Suprapubic skin (tissue), 4 donors: Measurements from ENCODE around the gene NR3C1. TPM values are rescaled to one million over a fixed set of nuclear protein-coding genes. Genes with fewer than 3 reads are reported as not detected.
A peak's percentile ranks its signal among the peaks of the same experiment; 100 is the strongest.

Experiments used
- DNase-seq, 2 donors: peaks; one replicate each; pipeline ENCODE4 v3.0.0-alpha.2; 2019; ENCODE audit warnings: low spot score in 2 of 2
- H3K27ac ChIP-seq: fragments of 200-600 bp; sonication (generic); one replicate; pipeline ENCODE4 v1.5.1; 2019
- H3K27me3 ChIP-seq: fragments of 200-600 bp; sonication (generic); one replicate; pipeline ENCODE4 v1.5.1; 2019
- H3K36me3 ChIP-seq: fragments of 200-600 bp; sonication (generic); one replicate; pipeline ENCODE4 v1.5.1; 2019
- H3K4me1 ChIP-seq: fragments of 200-600 bp; sonication (generic); one replicate; pipeline ENCODE4 v1.5.1; 2019
- H3K4me3 ChIP-seq: fragments of 200-600 bp; sonication (generic); one replicate; pipeline ENCODE4 v1.5.1; 2019; ENCODE audit warnings: mild to moderate bottlenecking
- H3K9me3 ChIP-seq: fragments of 200-600 bp; sonication (generic); one replicate; pipeline ENCODE4 v1.5.1; 2019
- EP300 ChIP-seq: sonication (generic); formaldehyde crosslinking; IDR thresholded peaks from one replicate; pipeline ENCODE4 v1.6.1; 2017; ENCODE audit warnings: antibody characterized with exemption
- POLR2A ChIP-seq, 2 donors: fragments of 450-650 bp; IDR thresholded peaks; one replicate each; pipeline ENCODE4 v1.6.1; 2017; ENCODE audit warnings: antibody characterized with exemption in 2 of 2, mild to moderate bottlenecking in 2 of 2, moderate library complexity in 2 of 2
- POLR2AphosphoS5 ChIP-seq, 3 donors: sonication (generic); formaldehyde crosslinking; IDR thresholded peaks; one replicate each; pipeline ENCODE4 v1.6.1; 2017; ENCODE audit warnings: antibody characterized with exemption in 3 of 3
- WGBS: methylation state at CpG from one replicate; pipeline ENCODE4 v1.1.5; 2018; 5-methylcytosine and 5-hydroxymethylcytosine counted together
- total RNA-seq, 4 donors: library from RNA; depleted of rRNA; stranded (reverse); fragments of >200 nt; gene quantifications; one replicate each; pipeline ENCODE4 v1.1.0, GENCODE V29; 2016
- TF ChIP-seq, protein P1 (sequence below), 2 donors: fragments of 200-600 bp in 1 of 2; fragments of 450-650 bp in 1 of 2; sonication (generic) in 1 of 2; IDR thresholded peaks; one replicate each; pipeline ENCODE4 v1.5.1; 2016 to 2019; ENCODE audit warnings: antibody characterized with exemption in 2 of 2, mild to moderate bottlenecking in 1 of 2, moderate library complexity in 1 of 2

The NR3C1 gene
- total RNA-seq, 4 donors from 2014 or later: 50.4 to 68.8 (median 56.5) TPM

DNA sequence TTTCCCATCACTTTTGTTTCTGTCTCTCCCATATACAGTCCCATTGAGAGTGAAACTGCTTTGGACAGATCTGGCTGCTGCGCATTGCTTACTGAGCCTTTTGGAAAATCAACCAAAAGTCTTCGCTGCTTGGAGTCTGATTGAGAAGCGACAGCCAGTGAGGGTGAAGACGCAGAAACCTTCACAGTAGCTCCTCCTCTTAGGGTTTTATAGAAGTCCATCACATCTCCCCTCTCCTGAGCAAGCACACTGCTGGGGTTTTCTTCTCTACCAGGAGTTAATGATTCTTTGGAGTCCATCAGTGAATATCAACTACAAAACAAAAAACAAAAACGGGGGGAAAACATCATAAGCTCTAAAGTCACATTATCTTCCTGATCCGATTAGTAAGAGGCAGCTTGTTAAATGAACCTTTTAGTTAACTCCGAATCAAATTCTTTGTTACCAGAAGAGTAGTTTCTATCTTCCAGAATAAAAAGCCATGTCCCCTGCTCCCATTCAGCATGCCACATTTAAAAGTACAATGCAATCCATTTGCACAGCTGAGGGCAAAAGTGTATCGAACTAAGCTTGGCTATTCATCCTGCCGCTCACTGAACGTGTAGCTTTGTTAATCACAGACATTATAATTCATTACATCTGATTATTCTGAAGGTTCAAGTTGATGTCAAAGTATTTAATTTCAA is 2.8 kb downstream of the NR3C1 start:
- peak overlapping the region; percentile 95 for H3K4me3 ChIP-seq
- WGBS: 22% methylated on average over 10 of the region's 10 CpGs
- no peaks in the 10 kb centered on the region for H3K27me3 ChIP-seq
- TF ChIP-seq EP300 (no peak), POLR2A (IDR thresholded peaks at IDR 0.05) (peak in 1 of 2 donors; percentile 14)
- DNase-seq: no peak
- H3K4me1 ChIP-seq: peaks cover 61% of the 10 kb centered on the region
- peak overlapping the region; percentile 98 for H3K27ac ChIP-seq
- H3K9me3 ChIP-seq: no peaks in the 10 kb centered on the region
- no peaks in the 10 kb centered on the region for H3K36me3 ChIP-seq

DNA sequence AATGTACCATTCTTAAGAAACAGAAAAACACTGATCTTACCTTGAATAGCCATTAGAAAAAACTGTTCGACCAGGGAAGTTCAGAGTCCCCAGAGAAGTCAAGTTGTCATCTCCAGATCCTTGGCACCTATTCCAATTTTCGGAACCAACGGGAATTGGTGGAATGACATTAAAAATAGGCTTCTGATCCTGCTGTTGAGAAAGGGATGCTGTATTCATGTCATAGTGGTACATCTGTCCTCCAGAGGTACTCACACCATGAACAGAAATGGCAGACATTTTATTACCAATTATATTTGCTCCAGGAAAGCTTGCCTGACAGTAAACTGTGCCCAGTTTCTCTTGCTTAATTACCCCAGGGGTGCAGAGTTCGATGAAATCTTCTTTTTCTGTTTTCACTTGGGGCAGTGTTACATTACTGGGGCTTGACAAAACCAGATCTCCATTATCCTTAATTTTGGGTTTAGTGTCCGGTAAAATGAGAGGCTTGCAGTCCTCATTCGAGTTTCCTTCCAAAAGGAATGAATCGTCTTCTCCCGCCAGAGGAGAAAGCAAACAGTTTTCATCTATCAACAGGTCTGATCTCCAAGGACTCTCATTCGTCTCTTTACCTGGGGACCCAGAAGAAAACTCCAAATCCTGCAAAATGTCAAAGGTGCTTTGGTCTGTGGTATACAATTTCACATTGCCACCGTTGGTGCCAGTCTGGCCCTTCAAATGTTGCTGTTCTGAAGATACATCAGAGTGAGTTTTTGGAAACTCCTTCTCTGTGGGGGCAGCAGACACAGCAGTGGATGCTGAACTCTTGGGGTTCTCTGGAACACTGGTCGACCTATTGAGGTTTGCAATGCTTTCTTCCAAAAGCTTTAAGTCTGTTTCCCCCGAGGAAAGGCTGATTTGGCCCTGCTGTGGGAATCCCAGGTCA is 3.6 kb downstream of the NR3C1 start:
- no peaks in the 10 kb centered on the region for H3K27me3 ChIP-seq
- peaks cover 67% of the 10 kb centered on the region for H3K4me1 ChIP-seq
- TF ChIP-seq EP300 (no peak), POLR2AphosphoS5 (IDR thresholded peaks at IDR 0.05) (no peak), POLR2A (IDR thresholded peaks at IDR 0.05) (no peak)
- TF ChIP-seq, protein P1, sequence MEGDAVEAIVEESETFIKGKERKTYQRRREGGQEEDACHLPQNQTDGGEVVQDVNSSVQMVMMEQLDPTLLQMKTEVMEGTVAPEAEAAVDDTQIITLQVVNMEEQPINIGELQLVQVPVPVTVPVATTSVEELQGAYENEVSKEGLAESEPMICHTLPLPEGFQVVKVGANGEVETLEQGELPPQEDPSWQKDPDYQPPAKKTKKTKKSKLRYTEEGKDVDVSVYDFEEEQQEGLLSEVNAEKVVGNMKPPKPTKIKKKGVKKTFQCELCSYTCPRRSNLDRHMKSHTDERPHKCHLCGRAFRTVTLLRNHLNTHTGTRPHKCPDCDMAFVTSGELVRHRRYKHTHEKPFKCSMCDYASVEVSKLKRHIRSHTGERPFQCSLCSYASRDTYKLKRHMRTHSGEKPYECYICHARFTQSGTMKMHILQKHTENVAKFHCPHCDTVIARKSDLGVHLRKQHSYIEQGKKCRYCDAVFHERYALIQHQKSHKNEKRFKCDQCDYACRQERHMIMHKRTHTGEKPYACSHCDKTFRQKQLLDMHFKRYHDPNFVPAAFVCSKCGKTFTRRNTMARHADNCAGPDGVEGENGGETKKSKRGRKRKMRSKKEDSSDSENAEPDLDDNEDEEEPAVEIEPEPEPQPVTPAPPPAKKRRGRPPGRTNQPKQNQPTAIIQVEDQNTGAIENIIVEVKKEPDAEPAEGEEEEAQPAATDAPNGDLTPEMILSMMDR (IDR thresholded peaks at IDR 0.05): no peak
- peak overlapping the region; percentile 95 for H3K4me3 ChIP-seq
- peak overlapping the region; percentile 98 for H3K27ac ChIP-seq
- H3K36me3 ChIP-seq: no peaks in the 10 kb centered on the region
- no peak for DNase-seq
- H3K9me3 ChIP-seq: no peaks in the 10 kb centered on the region
- 16% methylated on average over 12 of the region's 12 CpGs for WGBS

DNA sequence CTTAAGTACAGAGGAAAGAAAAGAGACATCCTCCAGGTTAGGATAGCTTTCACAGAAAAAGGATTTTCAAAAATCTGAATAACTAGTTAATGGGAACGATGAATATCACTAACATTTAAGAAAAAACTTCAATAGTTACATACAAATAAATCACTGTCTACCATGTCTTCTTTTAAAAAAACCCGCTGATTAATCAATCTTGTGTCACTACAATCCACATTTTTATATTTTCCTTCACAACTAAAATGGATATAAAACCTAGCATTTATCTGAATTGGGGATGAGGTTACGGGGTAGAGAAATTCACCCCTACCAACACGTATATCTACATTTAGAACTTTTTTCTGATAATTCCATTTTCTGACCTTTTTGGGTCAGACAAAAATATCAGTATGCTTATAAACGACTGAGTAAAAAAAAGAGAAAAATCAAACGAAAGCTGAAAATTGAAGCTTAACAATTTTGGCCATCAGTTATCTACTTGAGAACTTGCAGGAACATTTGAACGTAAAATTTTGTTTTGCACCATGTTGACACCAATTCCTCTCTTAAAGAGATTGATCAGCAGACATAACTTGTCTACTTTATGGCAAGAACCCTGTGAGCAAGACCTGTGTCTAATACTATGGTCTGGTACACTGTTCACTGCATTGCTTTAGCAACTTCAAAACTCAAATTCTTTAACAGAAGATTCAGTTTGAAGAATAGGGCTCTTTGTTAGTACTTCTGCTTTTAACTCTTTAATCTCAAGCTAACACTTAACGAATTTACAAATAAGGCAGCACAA is 4.8 kb downstream of the NR3C1 start:
- no peaks in the 10 kb centered on the region for H3K36me3 ChIP-seq
- H3K4me1 ChIP-seq: peaks cover 74% of the 10 kb centered on the region
- TF ChIP-seq EP300: no peak
- 22% methylated on average over 8 of the region's 8 CpGs for WGBS
- no peaks in the 10 kb centered on the region for H3K27me3 ChIP-seq
- no peak for DNase-seq
- no peaks in the 10 kb centered on the region for H3K9me3 ChIP-seq
- peak overlapping the region; percentile 3 for H3K27ac ChIP-seq
- peak overlapping the region; percentile 95 for H3K4me3 ChIP-seq

DNA sequence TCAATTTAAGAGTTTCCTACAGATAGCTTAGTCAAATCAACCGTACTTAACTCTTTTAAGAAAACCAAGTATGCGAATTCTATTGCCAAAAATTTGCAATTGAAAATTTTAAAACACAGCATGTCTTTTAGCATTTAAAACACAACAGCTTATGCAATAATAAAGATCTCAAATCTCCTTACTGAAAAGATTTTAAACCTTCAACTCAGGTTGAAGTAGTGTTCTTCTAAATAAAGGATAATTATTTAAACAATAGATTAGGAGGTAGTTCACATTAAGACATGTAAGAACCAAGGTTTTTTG is 5.5 kb downstream of the NR3C1 start:
- no peaks in the 10 kb centered on the region for H3K9me3 ChIP-seq
- WGBS: 31% methylated on average over 2 of the region's 2 CpGs
- H3K27ac ChIP-seq: no peak overlapping the region
- TF ChIP-seq EP300 (no peak), POLR2A (IDR thresholded peaks at IDR 0.05) (no peak), POLR2AphosphoS5 (IDR thresholded peaks at IDR 0.05) (no peak)
- TF ChIP-seq, protein P1 (IDR thresholded peaks at IDR 0.05): no peak
- peak overlapping the region; percentile 95 for H3K4me3 ChIP-seq
- peaks cover 81% of the 10 kb centered on the region for H3K4me1 ChIP-seq
- no peak for DNase-seq
- no peaks in the 10 kb centered on the region for H3K36me3 ChIP-seq
- no peaks in the 10 kb centered on the region for H3K27me3 ChIP-seq

DNA sequence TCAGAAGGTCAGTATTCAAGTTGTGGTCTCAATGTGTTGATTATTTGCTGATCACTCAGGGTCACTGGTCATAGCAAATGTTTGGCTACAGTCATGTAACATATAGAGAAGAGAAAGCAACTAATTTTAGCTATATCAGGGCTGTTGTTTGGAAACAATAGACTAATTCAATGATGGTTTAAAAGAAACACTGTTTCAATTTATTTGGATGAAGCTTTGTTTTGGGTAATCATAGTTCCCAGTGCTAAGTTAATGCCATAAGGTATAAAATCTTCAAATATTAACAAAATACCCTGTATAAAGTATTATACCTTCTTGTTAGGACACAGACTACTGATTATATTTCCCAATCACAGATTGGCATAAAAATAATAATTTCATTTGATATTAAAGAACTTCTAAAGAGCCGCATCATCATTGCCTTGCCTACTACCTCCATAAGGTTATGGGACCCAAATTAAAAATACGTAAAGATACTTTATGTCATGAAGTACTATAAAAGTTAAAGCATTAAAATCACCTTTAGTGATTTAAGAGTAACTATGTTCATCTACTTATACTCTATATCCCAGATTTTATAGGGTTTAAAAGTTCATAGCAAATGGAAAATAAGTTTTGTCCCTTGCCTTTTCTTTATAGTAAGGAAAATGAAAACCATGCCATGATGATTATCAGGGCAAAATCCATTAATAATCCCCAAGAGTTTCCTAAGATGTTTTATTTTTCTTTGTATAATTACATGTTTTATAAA is 6.0 kb downstream of the NR3C1 start:
- DNase-seq: no peak
- Histone ChIP-seq H3K27me3 (no peaks in the 10 kb centered on the region), H3K27ac (no peak overlapping the region), H3K4me3 (peak overlapping the region; percentile 95), H3K36me3 (no peaks in the 10 kb centered on the region), H3K9me3 (no peaks in the 10 kb centered on the region), H3K4me1 (peaks cover 84% of the 10 kb centered on the region)
- TF ChIP-seq POLR2A (IDR thresholded peaks at IDR 0.05) (no peak), POLR2AphosphoS5 (IDR thresholded peaks at IDR 0.05) (no peak), EP300 (no peak)
- TF ChIP-seq, protein P1 (IDR thresholded peaks at IDR 0.05): no peak
- WGBS: 57% methylated on average over 2 of the region's 2 CpGs
